GM18507 (cell line): ENCODE data around the gene CNDP1.
A peak's percentile ranks its signal among the peaks of the same experiment; 100 is the strongest.
"Not testable (repeated sequence)": the region's sequence is repeated elsewhere in the genome, so short reads cannot be mapped to it uniquely, and the experiment has no call there.

Experiments used
- DNase-seq: peaks from one replicate; pipeline ENCODE4 v3.0.0; 2011; ENCODE audit warnings: low read depth; ENCODE audit not compliant: insufficient read length; ENCODE audit errors: extremely low spot score
- FAIRE-seq: peaks from 2 replicates; lab custom pipeline; 2011; peaks lifted over from hg19 to GRCh38; lab: Jason Lieb, UNC

The CNDP1 gene

DNA sequence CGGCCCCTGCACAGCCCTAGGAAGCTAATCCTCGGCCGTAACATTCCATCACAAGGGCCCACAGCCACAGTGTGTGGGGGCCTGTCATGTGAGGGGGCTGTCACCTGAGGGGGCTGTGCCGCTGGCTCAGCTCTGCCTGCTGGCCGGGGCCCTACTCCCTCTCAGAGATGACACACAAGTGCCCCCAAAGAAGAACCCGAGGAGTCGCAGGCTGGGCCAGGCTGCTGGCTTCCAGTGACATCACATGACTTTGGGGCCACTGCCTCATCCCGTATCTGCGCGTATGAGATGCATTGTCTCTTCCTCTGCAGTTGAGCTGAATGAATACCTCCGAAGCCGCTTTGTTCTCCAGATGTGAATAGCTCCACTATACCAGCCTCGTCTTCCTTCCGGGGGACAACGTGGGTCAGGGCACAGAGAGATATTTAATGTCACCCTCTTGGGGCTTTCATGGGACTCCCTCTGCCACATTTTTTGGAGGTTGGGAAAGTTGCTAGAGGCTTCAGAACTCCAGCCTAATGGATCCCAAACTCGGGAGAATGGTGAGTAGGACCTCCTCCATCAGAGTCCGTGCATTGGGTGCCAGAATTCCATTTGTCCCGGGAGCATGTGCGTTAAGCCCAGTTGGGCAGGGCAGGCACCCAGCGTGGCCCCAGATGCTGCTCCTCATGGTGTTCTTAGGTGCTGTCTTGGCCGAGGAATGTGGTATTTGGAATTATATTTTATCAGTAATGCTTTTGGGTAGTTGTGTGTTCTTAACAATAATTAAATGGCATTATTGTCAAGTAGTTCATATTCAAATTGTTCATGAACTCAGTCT, at the start of gene CNDP1:
CNDP1 (plus strand) TSS at position 351 of the 820 bp plus-strand sequence; CDS start at position 519, 168 bp downstream.
- DNase-seq (no peak), FAIRE-seq (no peak)

GRCh38 chr18:74486119-74486849, 48.0 kb upstream of the CNDP1 start:
- DNase-seq (no peak), FAIRE-seq (no peak)

GRCh38 chr18:74488354-74488753, 45.9 kb upstream of the CNDP1 start:
- FAIRE-seq (no peak), DNase-seq (no peak)

DNA sequence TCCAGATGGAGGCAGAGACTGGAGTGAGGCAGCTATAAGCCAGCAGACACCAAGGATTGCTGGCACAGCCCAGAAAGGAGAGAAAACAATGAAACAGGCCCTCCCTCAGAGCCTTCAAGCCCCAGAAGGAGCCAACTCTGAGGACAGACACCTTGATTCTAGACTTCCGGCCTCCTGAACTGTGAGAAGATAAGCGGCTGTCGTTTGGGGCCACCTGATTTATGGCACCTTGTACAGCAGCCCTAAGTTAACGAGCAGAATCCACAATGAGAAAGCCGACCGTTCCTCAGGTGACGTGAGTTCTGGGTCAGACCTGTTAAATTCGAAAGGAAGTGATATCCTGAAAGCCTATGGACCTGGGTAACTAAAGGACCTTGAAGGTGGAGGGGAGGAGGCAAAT, 45.4 kb upstream of the CNDP1 start:
- no peak for DNase-seq
- no peak for FAIRE-seq

DNA sequence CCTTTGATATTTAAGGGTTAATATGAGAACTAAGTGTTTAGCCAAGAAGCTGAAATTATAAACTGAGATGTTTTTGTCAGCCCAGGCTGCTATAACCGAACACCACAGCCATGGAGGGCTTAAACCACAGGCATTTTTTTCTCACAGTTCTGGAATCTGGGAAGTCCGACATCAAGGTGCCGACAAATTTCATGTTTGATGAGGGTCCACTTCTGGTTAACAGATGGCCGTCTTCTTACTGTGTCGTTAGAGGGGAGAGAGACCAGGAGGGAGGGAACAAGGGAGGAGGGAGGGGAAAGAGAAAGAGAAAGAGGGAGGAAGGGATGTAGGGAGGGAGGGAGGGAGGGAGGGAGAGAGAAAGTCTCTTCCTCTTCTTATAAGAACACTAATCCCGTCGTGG, 44.6 kb upstream of the CNDP1 start:
- FAIRE-seq (no peak), DNase-seq (no peak)

DNA sequence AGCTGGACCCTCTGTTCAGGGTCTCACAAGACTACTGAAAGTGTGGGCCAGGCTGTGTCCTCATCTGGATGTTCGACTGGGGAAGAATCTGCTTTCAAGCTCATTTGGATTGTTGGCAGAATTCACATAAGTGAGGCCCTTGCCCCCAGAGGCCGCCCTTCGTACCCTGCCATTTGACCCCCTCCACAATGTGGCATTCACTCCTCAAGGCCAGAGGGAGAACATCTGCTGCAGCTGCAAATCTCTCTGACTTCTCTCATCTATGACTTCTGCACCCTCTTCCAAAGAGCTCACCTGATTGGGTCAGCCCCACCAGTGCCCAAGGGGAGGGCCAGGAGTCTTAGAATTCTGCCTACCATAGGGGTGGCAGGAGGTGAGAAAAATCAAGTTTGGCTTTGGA, 42.0 kb upstream of the CNDP1 start:
- FAIRE-seq (no peak), DNase-seq (no peak)

GRCh38 chr18:74493689-74494088, 40.6 kb upstream of the CNDP1 start:
- DNase-seq = no peak
- FAIRE-seq = peak; percentile 59

DNA sequence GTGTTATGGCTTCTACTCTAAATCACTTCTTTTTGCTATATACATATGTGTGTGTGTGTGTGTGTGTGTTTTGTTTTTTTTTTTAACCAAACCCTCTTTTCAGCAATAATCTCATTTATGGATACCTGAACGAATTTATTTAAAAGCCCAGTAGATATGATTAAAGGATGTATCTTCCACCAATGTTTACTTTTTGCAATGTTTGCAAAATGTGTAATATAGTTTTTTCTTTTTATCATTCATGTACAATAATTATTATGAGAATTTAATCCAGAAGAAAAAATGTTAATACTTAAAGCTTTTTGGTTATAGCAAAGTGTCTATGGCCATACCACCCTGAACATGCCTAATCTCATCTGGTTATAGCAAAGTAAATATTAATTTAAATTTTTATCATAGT, 39.8 kb upstream of the CNDP1 start:
- DNase-seq (no peak), FAIRE-seq (no peak)

GRCh38 chr18:74495581-74496507, 38.5 kb upstream of the CNDP1 start, which contains the start of gene CNDP2:
TSS of gene CNDP2 (plus strand) at chr18:74496363. CDS start at chr18:74499974, 3,611 bp downstream.
- peak; percentile 99 for FAIRE-seq
- DNase-seq = peak; percentile 92

DNA sequence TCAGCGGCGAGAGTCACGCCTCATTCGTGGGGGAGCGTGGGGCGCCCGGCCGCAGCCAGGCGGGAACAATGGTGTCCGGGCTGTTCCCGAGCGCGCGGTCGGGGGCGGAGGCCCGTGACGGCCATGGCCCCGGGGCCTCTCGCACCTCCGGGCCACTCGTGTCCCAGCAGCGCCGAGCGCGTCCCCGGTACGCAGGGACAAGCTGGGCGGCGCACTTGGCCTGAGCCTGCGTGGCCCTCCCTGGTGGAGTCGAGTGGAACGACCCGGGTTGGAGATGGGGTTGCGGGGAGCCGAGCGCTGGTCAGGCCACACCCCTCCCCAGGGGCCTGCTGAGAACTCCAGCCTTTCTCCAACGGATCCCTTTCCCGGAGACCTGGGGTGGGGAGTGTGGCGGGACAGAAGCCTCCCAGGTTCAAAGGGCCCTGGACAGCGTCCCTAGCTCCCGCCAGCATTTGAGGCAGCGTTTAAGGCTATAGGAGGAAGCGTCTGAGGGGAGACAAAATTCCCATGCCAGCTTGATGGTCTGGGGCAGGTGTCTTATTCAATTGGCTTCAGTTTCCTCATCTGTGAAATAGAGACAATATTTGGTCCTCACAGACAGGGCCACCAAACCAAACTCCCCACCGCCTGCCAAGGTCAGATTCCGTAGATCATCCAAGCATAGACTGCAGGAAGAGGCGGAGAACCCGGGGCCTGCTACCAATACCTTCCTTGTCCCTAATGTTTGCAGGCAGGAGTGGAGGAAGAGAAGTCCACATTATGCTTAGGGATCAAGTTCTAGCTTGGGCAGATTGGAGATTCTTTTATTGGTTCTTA, 37.6 kb upstream of the CNDP1 start:
- no peak for FAIRE-seq
- DNase-seq = no peak

- DNase-seq = no peak
- no peak for FAIRE-seq
Observed at GRCh38 chr18:74497324-74497676, 37.0 kb upstream of the CNDP1 start.

DNA sequence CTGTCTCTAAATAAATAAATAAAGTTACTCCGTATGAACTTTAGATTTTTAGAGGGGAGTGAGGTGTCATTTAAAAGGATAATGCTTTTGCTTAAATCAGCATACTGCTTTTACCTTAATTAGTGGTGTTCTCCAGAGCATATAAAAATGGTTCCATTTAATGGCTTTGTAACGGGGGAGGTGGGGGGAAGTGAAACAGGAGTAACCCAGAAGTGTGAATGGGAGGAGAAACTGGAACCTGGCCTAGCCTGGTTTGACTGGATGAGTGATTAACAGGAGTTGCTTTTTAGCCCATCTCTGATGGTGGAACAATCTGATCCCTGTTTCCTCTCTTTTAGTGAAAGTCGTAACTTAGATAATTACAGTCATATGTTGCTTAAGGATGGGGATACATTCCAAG, 36.5 kb upstream of the CNDP1 start:
- FAIRE-seq (peak; percentile 49), DNase-seq (no peak)

DNA sequence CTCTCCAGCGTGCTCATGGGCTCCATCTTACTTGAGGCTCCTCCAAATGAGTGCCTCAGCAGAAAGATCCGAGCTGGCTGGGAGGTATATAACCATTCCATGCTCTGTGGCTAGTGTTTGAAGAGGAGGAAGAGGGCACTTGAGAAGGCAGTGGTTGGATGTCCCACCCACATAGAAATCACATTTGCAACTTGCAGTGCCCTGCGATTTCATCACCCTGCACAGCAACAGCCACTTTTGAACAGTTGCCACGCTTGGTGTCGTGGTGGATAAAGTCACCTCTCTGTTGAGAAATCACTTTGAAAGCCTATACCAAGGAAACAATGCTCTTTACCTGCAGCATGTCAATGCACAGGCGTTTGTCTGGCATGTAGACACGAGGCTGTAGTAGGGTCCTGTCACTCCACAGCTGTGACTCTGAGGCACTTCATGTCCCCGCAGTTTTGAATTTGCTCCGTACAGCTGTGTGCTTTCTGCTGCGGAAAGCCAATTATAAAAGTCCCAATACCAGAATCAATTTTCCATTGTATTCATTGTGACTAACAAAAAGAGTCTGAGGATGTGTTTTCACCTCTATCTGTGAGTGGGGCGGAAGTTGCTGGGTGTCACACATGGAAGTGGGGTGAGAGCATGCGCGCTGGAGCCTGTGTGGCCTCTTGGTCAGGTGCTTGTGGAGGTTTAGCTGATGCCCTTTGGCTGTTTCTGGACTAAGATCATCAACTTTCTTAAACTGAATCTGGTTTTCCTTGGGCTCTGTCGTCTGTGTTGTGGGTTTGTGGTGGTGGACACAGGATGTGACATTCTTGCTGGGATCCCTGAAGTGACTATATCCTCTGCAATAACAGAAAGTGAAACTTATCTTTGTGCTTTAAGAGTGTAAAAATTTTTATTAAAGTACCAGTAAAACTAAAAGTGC, 35.3 kb upstream of the CNDP1 start:
- FAIRE-seq = no peak
- peak; percentile 35 for DNase-seq

- DNase-seq (peak; percentile 60), FAIRE-seq (peak; percentile 95)
Observed at GRCh38 chr18:74499633-74500032, 34.7 kb upstream of the CNDP1 start.

DNA sequence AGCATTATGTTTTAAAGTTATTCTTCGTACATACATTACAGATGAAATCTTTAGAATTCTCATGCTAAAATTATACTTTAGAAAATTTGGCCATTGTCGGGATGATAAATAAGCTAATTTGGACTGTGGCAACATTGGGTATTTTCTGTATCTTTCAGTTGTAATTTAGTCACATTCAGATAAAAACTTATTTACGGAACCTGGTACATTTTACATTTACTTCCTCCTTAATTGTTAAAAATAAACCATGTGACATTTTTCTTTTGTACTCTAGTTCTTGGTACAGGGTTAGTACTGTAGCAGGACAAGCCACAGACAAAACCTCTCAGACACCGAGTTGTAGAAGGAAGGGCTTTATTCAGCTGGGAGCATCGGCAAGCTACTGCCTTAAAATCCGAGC, 33.9 kb upstream of the CNDP1 start:
- FAIRE-seq = no peak

DNA sequence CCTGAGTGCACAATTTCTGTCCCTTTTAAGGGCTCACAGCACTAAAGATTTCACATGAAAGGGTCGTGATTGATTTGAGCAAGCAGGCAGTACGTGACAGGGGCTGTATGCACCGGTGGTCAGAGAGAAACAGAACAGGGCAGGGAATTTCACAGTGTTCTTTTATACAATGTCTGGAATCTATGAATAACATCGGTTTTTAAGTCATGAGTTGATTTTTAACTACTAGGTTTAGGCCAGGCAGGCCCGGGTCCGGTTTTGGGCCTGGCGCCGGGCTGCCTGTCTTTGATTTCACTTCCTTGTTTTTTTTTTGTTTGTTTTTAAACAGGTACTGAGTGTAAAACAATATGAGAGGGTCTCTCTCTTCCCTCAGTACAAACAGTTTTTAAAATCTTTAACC, 33.5 kb upstream of the CNDP1 start:
- not testable (repeated sequence) for DNase-seq
- peak; percentile 71 for FAIRE-seq

More for the DNA sequence above, 33.9 kb upstream of the CNDP1 start:
- DNase-seq = no peak

DNA sequence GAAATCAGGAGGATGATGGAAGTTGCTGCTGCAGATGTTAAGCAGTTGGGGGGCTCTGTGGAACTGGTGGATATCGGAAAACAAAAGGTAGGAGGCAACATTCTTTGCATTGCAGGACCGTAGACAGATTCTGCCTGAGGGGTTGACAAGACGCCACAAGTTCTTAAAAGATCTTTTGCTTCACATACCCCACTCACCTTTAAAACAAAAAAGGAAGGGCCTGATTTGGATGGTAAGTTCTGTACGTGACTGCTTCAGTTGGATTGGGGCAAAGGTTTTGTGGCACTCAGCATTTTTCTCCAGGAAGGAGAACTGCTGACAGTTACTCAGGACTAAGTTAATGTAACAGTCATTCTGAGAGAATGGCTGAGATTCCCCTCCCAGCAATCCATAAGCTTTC, 32.9 kb upstream of the CNDP1 start:
- FAIRE-seq (no peak), DNase-seq (no peak)

DNA sequence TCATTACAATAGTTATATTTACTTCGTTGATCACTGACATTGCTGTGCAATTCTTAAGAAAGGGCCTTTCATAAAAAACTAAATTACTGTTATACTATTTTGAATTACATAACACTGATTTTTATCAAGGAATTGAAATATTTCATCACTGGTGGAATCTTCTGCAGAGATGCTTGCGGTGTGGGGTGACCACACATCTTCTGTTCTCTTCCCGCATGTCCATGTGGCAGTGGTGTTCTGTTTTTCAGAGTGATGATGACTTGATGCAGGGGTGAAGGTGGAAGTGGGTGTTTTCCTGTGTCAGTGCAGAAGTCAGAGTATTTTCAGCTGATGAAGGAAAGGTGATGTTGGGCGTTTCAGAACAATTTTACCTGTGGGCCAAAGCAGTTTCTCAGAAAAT, 31.2 kb upstream of the CNDP1 start:
- no peak for DNase-seq
- no peak for FAIRE-seq
